ENCODE data around the gene USP7. TPM values are rescaled to one million over a fixed set of nuclear protein-coding genes. Genes with fewer than 3 reads are reported as not detected.

Gene USP7
- total RNA-seq, 1 experiment from 2014 or later, result 148 TPM

DNA sequence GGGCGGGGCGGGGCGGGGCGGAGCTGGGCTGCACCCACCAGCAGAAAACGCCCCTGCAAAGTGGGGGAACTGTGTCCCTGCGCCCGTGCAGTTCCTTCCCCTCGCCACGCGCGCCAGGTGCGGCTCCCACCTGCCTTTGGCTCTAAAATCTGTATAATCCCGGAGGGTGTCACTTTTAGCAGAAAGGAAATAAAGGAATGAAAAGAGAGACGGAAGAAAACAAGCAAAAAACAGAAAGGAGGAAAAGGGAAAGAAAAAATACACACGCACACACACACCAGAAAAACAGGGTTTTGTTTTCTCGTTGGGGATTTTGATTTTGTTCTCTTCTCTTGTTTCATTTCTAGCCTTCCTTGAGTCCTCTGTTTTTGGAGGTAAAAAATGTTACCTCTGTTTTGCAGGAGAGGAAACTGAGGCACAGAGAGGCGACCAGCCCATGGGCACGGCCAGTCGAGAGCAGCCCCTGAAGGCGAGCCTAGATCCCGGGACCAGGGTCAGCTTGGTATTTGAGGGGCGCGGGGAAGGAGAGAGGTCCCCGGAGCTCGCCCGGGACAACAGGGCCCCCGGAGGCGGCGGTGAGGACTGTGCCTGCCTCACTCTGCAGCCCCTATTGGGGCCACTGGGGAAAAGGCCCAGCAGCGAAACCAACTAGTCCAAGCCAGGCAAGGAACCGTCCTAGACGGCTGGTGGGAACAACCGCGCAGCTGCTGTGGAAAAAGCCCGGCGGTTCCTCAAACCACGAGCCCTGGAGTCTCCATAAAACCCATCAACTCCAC is 94.3 kb downstream of the USP7 start:
- POLR2A ChIA-PET, result interaction anchor here (0.5 to 1.6 kb wide), 10 partner anchors 9 to 222 kb away, joined by 3 to 13 read pairs (median 4); partner anchors contain the start of genes ABAT, HAPSTR1, PMM2 and TMEM186
- no TSS peak for BruUV-seq (replicated peaks)
- Histone ChIP-seq H3K4me1 (peaks cover 34% of the 10 kb centered on the region), H3K9me3 (no peaks in the 10 kb centered on the region), H3K4me3 (ENCODE audit: low read depth, low read length) (peak overlapping the region; percentile 49), H3K36me3 (ENCODE audit: control insufficient read depth, insufficient read depth, low read length) (no peaks in the 10 kb centered on the region), H3K27me3 (replicated peaks; ENCODE audit: control insufficient read depth, insufficient read depth, low read length) (no peaks in the 10 kb centered on the region)
- no peaks in the 10 kb centered on the region for H3K27me3 Mint-ChIP-seq (ENCODE audit: insufficient read depth, unreplicated experiment)
- H3K4me1 Mint-ChIP-seq (ENCODE audit: low read depth, unreplicated experiment), result peaks cover 8% of the 10 kb centered on the region
- CTCF ChIA-PET, result interaction anchor here (0.6 to 2.4 kb wide), 12 partner anchors 9 to 222 kb away, joined by 3 to 8 read pairs (median 5); no protein-coding TSS in a partner anchor
- no peaks in the 10 kb centered on the region for H3K9me3 Mint-ChIP-seq (ENCODE audit: unreplicated experiment)
- peak; percentile 51 to 66 for DNase-seq
- H3K4me3 Mint-ChIP-seq (ENCODE audit: unreplicated experiment), result peak overlapping the region; percentile 97
- intact Hi-C loops (cut with micrococcal nuclease; ENCODE audit: unreplicated experiment), result loop anchor here (1.0 to 5.0 kb wide), 3 partner anchors 9 to 223 kb away; partner anchors contain the start of genes HAPSTR1, PMM2 and TMEM186
- H3K27ac Mint-ChIP-seq (ENCODE audit: unreplicated experiment), result peak overlapping the region; percentile 86
- TF ChIP-seq, protein P1, sequence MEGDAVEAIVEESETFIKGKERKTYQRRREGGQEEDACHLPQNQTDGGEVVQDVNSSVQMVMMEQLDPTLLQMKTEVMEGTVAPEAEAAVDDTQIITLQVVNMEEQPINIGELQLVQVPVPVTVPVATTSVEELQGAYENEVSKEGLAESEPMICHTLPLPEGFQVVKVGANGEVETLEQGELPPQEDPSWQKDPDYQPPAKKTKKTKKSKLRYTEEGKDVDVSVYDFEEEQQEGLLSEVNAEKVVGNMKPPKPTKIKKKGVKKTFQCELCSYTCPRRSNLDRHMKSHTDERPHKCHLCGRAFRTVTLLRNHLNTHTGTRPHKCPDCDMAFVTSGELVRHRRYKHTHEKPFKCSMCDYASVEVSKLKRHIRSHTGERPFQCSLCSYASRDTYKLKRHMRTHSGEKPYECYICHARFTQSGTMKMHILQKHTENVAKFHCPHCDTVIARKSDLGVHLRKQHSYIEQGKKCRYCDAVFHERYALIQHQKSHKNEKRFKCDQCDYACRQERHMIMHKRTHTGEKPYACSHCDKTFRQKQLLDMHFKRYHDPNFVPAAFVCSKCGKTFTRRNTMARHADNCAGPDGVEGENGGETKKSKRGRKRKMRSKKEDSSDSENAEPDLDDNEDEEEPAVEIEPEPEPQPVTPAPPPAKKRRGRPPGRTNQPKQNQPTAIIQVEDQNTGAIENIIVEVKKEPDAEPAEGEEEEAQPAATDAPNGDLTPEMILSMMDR (IDR thresholded peaks at IDR 0.05; ENCODE audit: insufficient read depth in 1 of 2, low read depth in 1 of 2, low read length in 1 of 2, severe bottlenecking in 1 of 2, unreplicated experiment in 1 of 2), result peak; percentile 36 to 47
- H3K36me3 Mint-ChIP-seq (ENCODE audit: insufficient read depth, unreplicated experiment), result peaks cover 23% of the 10 kb centered on the region

DNA sequence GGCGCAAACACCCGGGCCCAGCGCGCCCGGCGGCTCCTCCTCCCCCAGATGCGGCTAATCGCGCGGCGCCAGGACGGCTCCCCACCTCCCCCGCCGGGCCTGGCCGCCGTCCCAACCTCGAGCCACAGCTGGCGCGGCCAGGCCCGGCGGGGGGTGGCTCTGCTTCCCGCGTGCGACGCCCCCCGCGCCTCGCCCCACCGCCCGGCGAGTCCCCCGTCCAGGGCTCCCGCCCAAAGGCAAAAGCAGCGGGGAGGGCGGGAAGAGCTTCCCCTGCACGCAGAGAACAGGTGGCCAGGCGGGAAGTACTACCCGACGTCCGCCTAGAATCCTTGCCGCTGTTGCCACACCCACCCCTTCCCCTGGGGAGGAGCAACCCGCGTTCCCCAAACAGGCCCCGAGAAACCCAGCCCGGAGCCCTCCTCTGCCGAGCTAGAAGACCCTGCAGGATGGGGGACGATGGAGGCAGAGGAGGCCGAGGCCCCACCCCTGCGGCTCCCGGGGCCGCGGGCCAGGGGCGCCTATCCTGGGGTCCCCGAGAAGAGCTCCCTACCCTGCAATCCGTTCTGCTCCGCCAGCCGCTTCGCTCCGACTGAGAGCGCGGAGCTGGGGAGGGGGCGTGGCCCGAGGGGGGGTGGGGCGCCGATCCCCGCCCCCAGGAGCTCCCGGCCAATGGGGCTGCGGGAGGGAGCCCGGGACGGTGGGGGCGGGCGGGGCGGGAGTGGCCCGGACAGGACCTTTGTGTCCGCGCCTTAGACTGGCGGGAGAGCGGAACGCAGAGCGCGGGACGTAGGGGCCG is 95.1 kb downstream of the USP7 start, which contains the start of gene CARHSP1:
Gene CARHSP1, minus strand, starts transcription at position 591 of the 796 bp plus-strand sequence. CDS start 9,678 bp downstream, outside the sequence.
- H3K36me3 Mint-ChIP-seq (ENCODE audit: insufficient read depth, unreplicated experiment), result peaks cover 30% of the 10 kb centered on the region
- BruUV-seq (replicated peaks), result no TSS peak
- TF ChIP-seq, protein P1 (IDR thresholded peaks at IDR 0.05; ENCODE audit: insufficient read depth in 1 of 2, low read depth in 1 of 2, low read length in 1 of 2, severe bottlenecking in 1 of 2, unreplicated experiment in 1 of 2), result no peak
- Histone ChIP-seq H3K9me3 (no peaks in the 10 kb centered on the region), H3K4me3 (ENCODE audit: low read depth, low read length) (peak within 1 kb of the TSS; percentile 62), H3K4me1 (peaks cover 42% of the 10 kb centered on the region), H3K27me3 (replicated peaks; ENCODE audit: control insufficient read depth, insufficient read depth, low read length) (no peaks in the 10 kb centered on the region), H3K36me3 (ENCODE audit: control insufficient read depth, insufficient read depth, low read length) (no peaks in the 10 kb centered on the region)
- H3K9me3 Mint-ChIP-seq (ENCODE audit: unreplicated experiment), result no peaks in the 10 kb centered on the region
- POLR2A ChIA-PET, result interaction anchor here (0.5 to 1.6 kb wide), 12 partner anchors 9 to 223 kb away, joined by 3 to 13 read pairs (median 4); partner anchors contain the start of genes ABAT, HAPSTR1, PMM2 and TMEM186
- peaks cover 15% of the 10 kb centered on the region for H3K4me1 Mint-ChIP-seq (ENCODE audit: low read depth, unreplicated experiment)
- intact Hi-C loops (cut with micrococcal nuclease; ENCODE audit: unreplicated experiment), result loop anchor here (1.0 to 5.0 kb wide), 3 partner anchors 10 to 224 kb away; partner anchors contain the start of genes HAPSTR1, PMM2 and TMEM186
- H3K27ac Mint-ChIP-seq (ENCODE audit: unreplicated experiment), result peak within 1 kb of the TSS; percentile 97
- CTCF ChIA-PET, result interaction anchor here (0.6 to 2.4 kb wide), 13 partner anchors 8 to 222 kb away, joined by 3 to 8 read pairs (median 5); no protein-coding TSS in a partner anchor
- peak within 1 kb of the TSS; percentile 97 for H3K4me3 Mint-ChIP-seq (ENCODE audit: unreplicated experiment)
- no peaks in the 10 kb centered on the region for H3K27me3 Mint-ChIP-seq (ENCODE audit: insufficient read depth, unreplicated experiment)
- DNase-seq, result peak; percentile 89
